Fibroblast of skin of right biceps (primary cell): ENCODE results near the gene SEPHS1.
"Not testable (repeated sequence)": the region's sequence is repeated elsewhere in the genome, so short reads cannot be mapped to it uniquely, and the experiment has no call there.

Experiments used
- DNase-seq: peaks from one replicate; pipeline ENCODE4 v3.0.0-alpha.2; 2013

Gene SEPHS1

DNA sequence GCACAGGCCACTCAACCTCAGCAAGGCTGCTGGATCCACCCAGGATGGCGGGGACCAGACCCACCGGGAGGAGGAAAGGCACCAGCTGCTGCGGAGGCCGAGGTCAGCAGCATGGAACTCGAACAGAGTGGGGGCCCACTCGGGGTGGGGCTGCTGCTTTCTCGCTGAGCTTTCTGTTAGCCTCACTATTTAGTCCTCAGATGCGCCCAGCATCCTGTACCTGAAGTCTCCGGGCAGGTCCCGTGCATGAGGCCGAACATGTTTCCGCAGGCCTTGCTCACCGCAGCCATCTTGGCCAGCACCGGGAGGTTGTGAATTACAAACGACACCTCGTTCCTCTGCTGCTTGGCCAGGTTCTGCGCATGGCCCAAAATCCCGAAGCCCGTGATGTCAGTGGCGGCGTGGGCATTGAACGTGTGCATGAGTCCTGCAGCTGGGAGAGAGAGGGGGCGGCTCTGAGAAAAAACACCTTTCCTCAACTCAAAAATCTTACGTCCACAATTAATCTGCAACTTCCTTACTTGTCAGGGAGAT is 25.4 kb downstream of the SEPHS1 start:
- no peak for DNase-seq

DNA sequence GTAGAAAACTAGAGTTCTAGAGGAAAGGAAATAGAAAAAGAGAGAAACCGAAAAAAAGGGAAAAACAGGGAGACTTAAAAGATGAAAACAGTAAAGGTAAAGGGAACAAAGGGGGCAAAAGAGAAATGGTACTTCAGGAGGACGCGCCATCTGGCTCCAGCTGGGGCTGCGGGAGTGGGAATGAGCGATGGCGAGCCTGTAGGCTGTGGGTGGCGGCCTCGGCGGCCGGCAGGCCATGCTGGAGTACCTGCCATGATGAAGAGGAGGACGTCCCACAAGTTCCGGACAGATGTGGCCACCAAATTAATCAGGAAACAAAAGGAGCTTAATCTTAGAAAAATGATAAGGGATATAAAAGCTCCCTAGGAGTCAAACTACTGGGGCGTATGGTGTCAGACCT is 26.5 kb downstream of the SEPHS1 start:
- DNase-seq = no peak

GRCh38 chr10:13319166-13319565 is 28.9 kb downstream of the SEPHS1 start:
- no peak for DNase-seq

DNA sequence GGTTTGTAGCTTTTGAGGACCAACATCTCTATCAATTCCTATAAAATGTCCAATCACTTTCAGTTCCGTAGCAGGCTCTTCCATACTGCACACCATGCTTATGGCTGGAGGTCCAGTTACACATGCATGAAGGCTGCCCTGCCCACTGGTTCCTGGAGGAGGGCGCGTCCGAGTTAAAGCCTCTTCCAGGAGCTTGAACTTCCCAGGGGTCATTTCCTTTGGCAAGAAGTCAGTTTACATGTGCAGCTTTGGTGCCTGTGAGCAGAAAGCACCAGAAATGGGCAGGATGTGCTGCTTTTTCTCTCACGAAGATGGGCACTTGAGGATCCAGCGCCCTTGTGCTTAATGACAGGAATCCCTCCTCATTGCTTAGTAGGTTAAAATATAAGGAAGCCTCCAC is 30.6 kb downstream of the SEPHS1 start:
- no peak for DNase-seq

- no peak for DNase-seq
Observed at GRCh38 chr10:13316635-13317311, 31.3 kb downstream of the SEPHS1 start.

DNA sequence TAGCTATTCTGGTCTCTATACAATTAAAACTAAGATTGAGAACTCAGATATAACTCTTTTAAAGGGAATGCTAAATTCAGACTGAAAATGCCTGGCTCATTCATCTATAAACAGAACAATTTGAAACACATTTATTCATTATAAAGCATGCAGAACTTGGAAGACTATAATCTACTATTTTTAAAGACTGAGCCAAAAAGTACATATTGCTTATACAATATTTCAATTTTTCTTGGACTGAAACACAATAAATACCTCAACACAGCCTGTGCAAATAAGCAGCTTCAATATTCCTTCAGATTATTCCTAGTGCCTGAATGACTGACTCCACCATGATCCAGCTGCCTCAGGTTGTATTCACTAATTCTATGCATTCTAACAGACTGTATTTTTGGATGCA is 32.7 kb downstream of the SEPHS1 start:
- no peak for DNase-seq

- peak; percentile 6 for DNase-seq
Observed at GRCh38 chr10:13311177-13311575, 36.9 kb downstream of the SEPHS1 start.

DNA sequence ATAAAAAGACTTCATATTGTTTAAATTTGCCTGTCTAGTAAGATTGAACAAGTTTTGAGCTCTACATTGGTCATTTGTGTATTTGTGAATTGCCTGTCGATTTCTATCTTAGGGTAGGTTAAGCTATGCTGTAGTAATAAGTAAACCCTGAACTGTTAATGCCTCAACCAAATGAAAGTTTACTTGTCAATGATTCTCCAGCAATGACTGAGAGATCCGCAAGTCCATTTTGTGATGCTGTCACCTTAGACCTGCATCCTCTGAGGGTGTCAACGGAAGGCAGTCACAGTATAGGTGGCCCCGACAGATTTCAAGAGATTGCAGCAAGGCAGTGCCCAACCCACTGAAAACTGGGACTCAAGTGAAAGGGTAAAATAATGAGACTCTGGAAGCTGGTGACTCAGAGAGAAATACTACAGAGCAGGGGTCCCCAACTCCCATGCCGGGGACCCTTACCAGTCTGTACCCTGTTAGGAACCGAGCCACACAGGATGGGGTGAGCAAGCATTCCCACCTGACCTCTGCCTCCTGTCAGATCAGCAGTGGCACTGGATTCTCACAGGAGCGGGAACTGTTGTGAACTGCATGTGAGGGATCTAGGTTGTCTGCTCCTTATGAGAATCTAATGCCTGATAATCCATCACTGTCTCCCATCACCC is 37.4 kb downstream of the SEPHS1 start:
- no peak for DNase-seq

DNA sequence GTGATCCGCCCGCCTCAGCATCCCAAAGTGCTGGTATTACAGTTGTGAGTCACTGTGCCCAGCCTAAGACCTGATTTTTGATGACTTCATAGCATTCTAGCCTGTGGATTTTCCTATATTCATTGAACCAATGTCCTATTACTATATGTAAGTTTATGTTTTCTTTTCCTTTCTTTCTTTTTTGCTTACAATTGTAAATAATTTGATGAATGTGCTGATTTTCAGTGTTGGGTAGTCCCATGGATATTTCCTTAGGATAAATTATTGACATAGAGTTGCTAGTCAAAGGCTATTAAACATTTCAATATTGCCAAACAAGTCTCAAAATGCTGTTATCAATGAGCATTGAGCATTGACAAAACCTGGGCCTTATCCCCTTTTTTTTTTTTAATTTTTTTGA is 38.3 kb downstream of the SEPHS1 start:
- no peak for DNase-seq

- DNase-seq = no peak
Observed at GRCh38 chr10:13308096-13308495, 40.0 kb downstream of the SEPHS1 start.

GRCh38 chr10:13306103-13306502 is 42.0 kb downstream of the SEPHS1 start:
- DNase-seq = no peak

GRCh38 chr10:13302821-13303555 is 45.1 kb downstream of the SEPHS1 start:
- DNase-seq = no peak

DNA sequence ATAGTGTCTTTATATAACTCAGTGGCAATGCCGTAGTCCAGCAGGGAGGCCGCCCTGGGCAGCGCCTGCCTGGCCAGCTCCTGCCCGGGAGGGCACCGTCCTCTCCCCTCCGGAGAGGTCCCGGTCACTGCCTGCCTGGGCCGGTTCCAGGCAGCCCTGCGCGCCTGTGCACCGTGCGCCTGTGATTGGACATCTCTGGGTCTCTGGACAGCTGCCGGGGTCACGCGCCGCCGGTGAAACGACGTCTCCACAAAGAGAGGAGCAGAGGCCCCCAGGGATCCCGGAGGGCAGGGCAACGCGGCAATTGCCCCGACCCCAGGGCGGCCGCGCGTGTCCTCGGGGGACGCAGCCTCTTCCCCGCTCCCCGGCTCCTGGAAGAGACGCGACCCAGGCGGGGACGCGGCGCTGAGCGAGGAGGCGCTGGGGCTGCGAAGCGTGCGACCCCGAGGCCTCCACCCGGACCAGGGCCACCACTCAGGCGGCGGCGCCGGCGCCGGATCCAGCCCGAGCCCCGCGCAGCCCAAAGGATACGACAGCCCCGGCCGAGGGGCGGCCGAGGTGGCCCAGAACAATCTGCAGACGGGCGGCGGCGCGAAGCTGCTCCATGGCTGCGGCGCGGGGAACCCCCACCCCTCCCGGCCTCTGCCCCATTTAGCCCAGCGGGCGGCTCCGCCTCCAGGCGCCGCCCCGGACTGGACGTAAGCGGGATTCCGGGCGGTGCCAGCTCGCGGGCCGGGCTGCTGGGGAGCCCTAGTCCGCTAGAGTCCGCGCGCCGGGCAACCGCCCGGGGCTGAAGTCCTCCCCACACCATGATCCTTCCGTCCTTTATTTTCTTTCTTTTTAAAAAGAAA is 48.4 kb downstream of the SEPHS1 start, which contains the start of gene PHYH:
Gene PHYH, minus strand, starts transcription at position 628 of the 851 bp plus-strand sequence. Its CDS starts 22 bp downstream, at position 606.
- DNase-seq = peak; percentile 80

- no peak for DNase-seq
Observed at GRCh38 chr10:13298748-13299436, 49.2 kb downstream of the SEPHS1 start.

DNA sequence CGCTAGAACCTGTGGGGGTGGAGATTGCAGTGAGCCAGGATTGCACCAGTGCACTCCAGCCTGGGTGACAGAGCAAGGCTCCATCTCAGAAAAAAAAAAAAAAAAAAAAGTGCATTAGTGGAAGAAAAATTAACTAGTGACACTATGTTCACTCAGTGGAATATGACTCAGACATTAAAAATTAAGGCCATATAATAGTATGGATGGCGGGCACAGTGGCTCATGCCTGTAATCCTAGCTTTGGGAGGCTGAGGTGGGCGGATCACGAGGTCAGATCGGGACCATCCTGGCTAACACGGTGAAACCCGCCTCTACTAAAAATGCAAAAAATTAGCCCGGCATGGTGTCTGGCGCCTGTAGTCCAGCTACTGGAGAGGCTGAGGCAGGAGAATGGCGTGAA is 51.6 kb downstream of the SEPHS1 start:
- no peak for DNase-seq

DNA sequence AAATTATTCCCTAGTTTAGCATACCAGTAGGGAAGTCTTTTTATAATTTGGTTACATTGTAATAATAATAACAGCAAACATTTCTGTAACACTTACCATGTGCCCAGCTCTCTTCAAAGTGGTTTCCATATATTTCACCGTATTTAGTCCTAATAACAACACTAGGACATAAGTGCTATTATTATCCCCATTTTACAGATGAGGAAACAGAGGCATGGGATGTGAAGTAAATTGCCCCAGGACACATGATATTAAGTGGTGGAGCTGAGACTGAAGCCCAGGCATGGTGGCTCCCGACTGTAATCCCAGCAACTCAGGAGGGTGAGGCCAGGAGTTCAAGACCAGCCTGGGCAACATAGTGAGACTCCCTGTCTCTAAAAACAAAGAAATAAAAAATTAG is 53.3 kb downstream of the SEPHS1 start:
- DNase-seq = no peak

DNA sequence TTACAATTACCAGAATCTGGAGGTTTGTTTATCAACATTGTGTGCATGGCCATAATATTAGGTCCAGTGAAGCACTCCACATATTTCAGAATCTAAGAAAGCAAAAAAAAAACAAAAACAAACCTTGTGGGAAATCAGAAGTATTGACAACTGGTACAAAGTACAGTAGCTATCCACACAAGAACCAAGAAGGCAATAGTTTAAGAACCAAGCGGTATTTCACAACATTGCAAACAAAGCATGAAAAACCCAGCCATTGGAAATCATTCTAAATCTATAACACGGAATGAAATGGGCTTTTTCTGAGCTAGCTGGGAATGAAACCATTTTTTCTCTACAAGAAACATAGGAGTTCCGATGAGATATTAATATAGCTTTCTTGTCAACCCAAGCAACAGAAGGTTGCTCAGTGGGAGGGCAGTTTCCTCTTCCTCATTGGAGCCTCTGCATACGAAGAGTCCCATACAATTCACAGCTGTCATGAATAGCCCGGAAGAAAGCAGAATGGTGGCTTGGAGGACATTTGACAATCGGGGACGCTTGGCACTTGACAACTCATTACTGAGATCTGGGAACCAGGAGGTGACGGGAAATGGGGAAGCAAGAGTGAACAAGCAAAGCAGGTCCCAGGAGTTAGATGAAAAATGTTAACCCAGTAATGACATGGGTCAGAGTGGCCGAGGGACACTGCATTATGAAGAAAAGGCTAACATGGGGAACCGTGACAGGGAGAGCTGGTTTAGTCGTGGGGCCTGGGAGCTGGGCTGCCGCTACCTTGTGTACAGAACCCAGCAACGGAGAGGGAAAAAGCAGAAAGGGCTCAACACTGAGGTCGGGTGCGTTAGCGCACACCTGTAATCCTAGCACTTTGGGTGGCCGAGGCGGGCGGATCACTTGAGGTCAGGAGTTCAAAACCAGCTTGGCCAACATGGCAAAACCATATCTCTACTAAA is 56.0 kb downstream of the SEPHS1 start:
- no peak for DNase-seq

DNA sequence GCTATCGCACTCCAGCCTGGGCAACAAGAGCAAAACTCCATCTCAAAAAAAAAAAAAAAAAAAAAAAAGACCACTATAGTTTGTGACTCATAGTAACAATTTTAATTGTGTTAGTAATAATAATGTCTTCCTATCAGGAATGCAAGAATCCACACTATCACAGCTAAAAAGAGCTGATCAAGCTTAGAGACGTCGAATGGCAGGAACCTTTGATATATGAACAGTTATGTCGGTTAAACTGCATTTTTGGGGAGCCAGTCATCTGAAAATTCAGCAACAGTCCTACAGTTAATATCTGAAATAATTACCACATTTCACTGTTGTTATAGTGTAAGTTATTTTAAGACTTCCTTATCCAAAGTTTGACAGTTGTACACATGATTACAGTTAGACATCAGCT is 57.0 kb downstream of the SEPHS1 start:
- DNase-seq = peak; percentile 77

GRCh38 chr10:13284050-13284449 is 64.0 kb downstream of the SEPHS1 start:
- DNase-seq = no peak

GRCh38 chr10:13282348-13282747 is 65.7 kb downstream of the SEPHS1 start:
- DNase-seq = not testable (repeated sequence)
